Measurements from ENCODE around the gene AP4E1. TPM values are rescaled to one million over a fixed set of nuclear protein-coding genes. Genes with fewer than 3 reads are reported as not detected.

AP4E1 gene
- total RNA-seq, 2 experiments from 2014 or later: 6.8 to 9.4 TPM

DNA sequence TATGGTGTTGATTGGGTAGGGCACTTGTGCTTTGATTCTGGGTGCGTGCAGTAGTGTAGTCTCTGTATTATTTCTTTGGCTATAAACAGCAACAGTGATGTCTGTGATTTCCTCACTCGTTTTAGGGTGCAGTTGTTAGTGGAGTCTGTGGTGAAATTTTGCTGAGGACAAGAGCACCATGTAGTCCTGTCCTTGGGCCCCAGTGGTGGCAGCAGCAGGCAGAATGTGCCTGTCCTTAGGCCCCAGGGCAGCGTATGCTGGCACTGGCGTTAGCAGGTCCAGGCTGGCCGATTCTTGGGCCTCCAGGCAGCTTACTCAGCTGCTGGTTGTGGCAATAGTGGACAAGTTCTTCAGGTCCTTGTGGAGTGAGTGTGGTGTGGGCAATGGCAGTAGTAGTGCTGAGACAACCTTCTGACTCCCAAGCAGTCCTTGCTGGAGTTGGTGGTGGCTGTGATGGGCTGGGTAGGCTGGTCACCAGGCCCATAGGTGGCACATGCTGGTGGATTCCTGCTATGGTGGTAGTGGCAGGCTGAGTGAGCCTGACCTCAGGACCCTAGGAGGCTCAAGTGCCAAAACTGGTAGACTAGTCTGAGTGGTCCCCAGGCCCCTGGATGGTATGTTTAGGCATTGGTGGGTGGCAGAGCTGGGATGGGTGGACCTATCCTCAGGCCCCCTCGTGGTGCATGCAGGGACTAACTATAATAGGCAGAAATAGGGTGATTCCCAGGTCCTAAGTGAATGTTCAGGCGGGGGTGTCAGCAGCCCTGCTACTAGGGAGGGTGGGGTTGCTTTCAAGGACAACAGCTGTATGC lies 129.9 kb downstream of the AP4E1 start:
- Mint-ChIP-seq H3K9me3 (peaks cover 1% of the 10 kb centered on the region), H3K4me3 (no peak overlapping the region), H3K4me1 (ENCODE audit: low read depth) (no peaks in the 10 kb centered on the region), H3K27me3 (ENCODE audit: low read depth) (no peaks in the 10 kb centered on the region), H3K36me3 (ENCODE audit: low read depth) (peaks cover 2% of the 10 kb centered on the region), H3K27ac (no peak overlapping the region)
- intact Hi-C loops (cut with micrococcal nuclease): no loop called here
- CTCF ChIA-PET: no interaction called here
- no peak for DNase-seq

DNA sequence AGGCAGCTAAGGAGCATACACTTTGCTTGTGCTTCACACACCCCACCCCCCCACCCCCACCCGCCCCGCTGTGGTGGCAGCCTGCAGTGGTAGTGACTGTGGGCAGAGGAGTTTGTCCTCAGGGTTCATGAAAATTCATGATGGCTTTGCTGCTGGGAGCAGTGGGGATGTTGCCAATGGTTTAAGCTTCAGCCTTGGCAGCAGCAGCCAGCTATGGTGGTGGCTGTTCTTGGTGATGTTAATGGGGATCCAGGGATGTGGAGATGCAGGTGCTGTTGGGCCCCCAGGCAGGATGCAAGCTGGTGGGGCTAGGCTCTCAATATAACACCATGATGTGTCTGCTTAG lies 130.5 kb downstream of the AP4E1 start:
- no peak overlapping the region for H3K27ac Mint-ChIP-seq
- H3K27me3 Mint-ChIP-seq (ENCODE audit: low read depth): no peaks in the 10 kb centered on the region
- no peaks in the 10 kb centered on the region for H3K4me1 Mint-ChIP-seq (ENCODE audit: low read depth)
- intact Hi-C loops (cut with micrococcal nuclease): no loop called here
- H3K4me3 Mint-ChIP-seq: no peak overlapping the region
- H3K9me3 Mint-ChIP-seq: peaks cover 1% of the 10 kb centered on the region
- DNase-seq: no peak
- peaks cover 2% of the 10 kb centered on the region for H3K36me3 Mint-ChIP-seq (ENCODE audit: low read depth)
- CTCF ChIA-PET: no interaction called here

DNA sequence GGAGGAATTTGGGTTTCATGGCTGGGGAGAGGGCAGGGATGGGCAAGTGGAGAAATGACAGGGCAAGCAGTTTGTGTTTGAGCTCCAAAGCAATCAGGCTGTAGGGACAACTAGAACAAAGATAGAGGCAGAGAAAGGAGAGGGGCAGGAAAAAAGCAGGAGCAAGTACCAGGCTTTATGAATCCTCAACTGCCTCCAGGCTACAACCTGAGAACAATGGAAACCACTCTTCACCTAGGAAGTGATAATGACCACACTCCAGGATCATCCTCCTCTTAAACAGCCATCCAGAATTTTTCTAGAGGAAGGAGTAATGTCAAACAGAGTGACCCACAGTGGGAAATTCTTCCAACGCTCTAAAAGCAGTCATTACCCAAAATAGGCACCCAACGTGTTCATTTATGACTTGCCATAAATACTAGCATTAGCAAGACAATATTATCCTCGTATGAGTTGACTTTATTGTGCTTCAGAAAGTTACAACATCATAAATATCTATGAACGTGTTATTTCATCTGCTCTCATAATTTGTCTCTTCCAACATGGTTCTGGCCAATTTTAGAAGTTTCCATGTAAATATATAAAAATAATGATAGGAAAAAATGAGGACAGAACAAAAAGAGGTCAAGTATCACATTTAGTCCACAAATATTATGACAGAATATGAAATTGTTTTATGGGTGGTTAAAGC lies 135.7 kb downstream of the AP4E1 start:
- CTCF ChIA-PET: no interaction called here
- DNase-seq: no peak
- H3K4me3 Mint-ChIP-seq: no peak overlapping the region
- no peaks in the 10 kb centered on the region for H3K4me1 Mint-ChIP-seq (ENCODE audit: low read depth)
- intact Hi-C loops (cut with micrococcal nuclease): no loop called here
- H3K27ac Mint-ChIP-seq: no peak overlapping the region
- no peaks in the 10 kb centered on the region for H3K27me3 Mint-ChIP-seq (ENCODE audit: low read depth)
- no peaks in the 10 kb centered on the region for H3K9me3 Mint-ChIP-seq
- H3K36me3 Mint-ChIP-seq (ENCODE audit: low read depth): no peaks in the 10 kb centered on the region

DNA sequence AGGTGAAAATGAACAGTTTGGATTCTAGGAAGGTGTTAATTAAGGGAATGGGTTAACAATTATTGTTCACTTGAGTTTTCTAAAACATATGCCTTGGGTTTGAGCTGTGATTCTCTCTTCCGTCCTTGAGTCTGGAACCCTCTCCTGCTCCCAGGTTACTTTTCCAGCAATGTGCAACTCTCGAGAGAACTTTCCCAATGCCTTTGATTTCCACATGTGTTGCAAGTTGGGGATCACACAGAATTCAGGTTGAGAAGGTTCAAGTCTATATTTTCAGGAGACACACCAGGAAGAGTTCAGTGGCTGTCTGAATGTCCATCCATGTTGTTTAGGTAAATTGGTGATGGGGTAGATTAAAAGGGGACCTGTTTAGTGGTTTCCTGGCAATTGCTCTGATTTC lies 137.5 kb downstream of the AP4E1 start:
- H3K4me1 Mint-ChIP-seq (ENCODE audit: low read depth): no peaks in the 10 kb centered on the region
- intact Hi-C loops (cut with micrococcal nuclease): no loop called here
- DNase-seq: no peak
- H3K36me3 Mint-ChIP-seq (ENCODE audit: low read depth): no peaks in the 10 kb centered on the region
- no peak overlapping the region for H3K4me3 Mint-ChIP-seq
- H3K27ac Mint-ChIP-seq: no peak overlapping the region
- CTCF ChIA-PET: no interaction called here
- no peaks in the 10 kb centered on the region for H3K27me3 Mint-ChIP-seq (ENCODE audit: low read depth)
- H3K9me3 Mint-ChIP-seq: no peaks in the 10 kb centered on the region

DNA sequence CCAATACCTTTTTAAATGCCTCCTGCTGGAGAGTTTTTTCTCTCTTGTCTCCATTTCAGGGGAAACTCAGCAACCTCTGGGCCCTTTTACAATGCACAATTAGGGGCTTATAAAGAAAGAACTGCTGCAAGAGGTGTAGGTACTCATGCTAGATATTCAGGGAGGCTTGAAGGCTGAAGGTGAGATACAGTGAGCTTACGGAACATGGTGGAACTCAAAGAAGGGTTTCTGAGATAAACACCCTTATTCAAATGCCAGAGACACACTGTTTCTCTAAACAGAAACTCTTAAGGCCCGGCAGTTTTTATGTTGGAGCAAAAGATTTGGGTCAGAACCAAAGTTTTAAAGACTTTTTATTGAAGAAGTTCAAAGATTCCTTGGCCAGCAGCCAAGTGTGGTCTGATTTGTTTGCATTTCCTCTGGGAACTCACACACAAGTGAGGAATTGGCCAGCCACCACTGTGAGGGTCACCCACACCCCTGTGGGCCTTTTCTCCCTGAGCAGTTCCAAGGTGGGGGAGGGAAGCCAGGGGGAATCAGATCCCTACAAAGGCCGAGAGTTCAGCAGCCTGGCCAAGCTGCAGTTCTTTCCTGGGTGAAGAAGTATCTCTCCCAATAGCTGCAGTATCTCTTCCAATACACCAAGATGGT lies 138.4 kb downstream of the AP4E1 start:
- no peak for DNase-seq
- Mint-ChIP-seq H3K4me3 (no peak overlapping the region), H3K27ac (no peak overlapping the region), H3K4me1 (ENCODE audit: low read depth) (no peaks in the 10 kb centered on the region), H3K27me3 (ENCODE audit: low read depth) (no peaks in the 10 kb centered on the region), H3K36me3 (ENCODE audit: low read depth) (no peaks in the 10 kb centered on the region), H3K9me3 (no peaks in the 10 kb centered on the region)
- CTCF ChIA-PET: no interaction called here
- intact Hi-C loops (cut with micrococcal nuclease): no loop called here

DNA sequence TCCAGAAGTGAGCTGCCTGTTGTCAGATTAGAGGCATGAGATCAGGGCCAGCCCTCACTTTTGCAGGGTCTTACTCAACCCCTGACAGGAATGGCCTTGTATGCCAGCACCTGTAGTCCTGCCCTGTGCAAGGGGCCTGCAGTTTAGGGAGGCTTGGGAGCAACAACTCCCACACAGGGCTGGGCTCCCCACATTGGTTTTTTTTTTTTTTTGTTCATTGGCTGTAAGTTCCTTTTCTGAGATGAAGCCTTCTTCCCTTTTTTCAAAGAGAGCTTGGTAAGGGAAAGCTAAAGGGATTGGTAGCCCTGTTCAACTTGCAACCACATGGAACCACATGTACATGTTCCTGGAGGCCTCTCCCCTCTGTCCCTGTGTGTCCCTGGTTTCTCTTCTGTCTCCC lies 139.8 kb downstream of the AP4E1 start:
- CTCF ChIA-PET: no interaction called here

DNA sequence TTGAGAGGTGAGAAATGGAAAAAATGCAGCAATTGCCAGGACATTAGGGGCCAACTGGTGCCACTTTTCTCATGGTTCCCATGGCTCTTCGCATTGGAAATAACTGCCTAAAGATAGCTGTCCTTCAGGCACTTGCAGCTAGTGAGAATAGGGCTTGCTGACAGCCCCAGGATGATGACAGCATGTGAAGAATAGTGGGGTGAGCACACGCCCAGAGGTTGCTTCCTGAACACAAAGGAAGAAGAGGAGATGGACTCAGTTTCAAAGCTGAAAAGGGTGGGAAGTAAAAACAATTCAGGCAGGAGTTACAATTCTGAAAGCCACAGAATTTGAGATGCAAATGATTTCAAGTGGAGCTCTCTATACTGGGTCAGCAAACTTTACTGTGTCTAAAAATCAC lies 140.6 kb downstream of the AP4E1 start:
- Mint-ChIP-seq H3K4me3 (no peak overlapping the region), H3K27ac (no peak overlapping the region), H3K4me1 (ENCODE audit: low read depth) (no peaks in the 10 kb centered on the region), H3K27me3 (ENCODE audit: low read depth) (peaks cover 4% of the 10 kb centered on the region), H3K36me3 (ENCODE audit: low read depth) (no peaks in the 10 kb centered on the region), H3K9me3 (no peaks in the 10 kb centered on the region)
- no peak for DNase-seq
- intact Hi-C loops (cut with micrococcal nuclease): no loop called here
- CTCF ChIA-PET: no interaction called here

More for the DNA sequence above, 139.8 kb downstream of the AP4E1 start:
- H3K27me3 Mint-ChIP-seq (ENCODE audit: low read depth): peaks cover 4% of the 10 kb centered on the region
- no peak overlapping the region for H3K27ac Mint-ChIP-seq
- no peak for DNase-seq
- no peak overlapping the region for H3K4me3 Mint-ChIP-seq
- no peaks in the 10 kb centered on the region for H3K9me3 Mint-ChIP-seq
- H3K36me3 Mint-ChIP-seq (ENCODE audit: low read depth): no peaks in the 10 kb centered on the region
- intact Hi-C loops (cut with micrococcal nuclease): no loop called here
- no peaks in the 10 kb centered on the region for H3K4me1 Mint-ChIP-seq (ENCODE audit: low read depth)

DNA sequence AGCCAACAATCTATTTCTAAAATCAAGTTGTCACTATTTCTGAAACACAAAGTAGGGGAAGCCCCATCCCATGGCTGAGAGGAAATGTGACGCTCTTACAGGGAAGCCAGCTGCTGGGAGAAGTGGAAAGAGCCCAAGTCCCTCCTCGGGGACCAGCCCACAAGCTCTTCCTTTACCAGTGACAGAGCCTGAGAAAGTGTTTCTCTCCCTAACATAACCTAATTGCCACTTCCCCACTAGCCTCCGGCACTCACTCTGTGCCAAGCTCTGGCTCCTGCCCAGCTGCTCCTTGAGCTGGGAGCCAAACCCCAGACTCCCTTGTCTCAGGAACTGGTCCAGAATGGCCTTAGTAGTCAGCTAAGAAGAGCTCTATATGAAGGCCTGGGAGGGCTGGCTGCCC lies 143.3 kb downstream of the AP4E1 start:
- CTCF ChIA-PET: no interaction called here
- DNase-seq: no peak
- Mint-ChIP-seq H3K27me3 (ENCODE audit: low read depth) (peaks cover 4% of the 10 kb centered on the region), H3K36me3 (ENCODE audit: low read depth) (no peaks in the 10 kb centered on the region), H3K4me3 (no peak overlapping the region), H3K27ac (no peak overlapping the region), H3K4me1 (ENCODE audit: low read depth) (no peaks in the 10 kb centered on the region), H3K9me3 (no peaks in the 10 kb centered on the region)
- intact Hi-C loops (cut with micrococcal nuclease): no loop called here

DNA sequence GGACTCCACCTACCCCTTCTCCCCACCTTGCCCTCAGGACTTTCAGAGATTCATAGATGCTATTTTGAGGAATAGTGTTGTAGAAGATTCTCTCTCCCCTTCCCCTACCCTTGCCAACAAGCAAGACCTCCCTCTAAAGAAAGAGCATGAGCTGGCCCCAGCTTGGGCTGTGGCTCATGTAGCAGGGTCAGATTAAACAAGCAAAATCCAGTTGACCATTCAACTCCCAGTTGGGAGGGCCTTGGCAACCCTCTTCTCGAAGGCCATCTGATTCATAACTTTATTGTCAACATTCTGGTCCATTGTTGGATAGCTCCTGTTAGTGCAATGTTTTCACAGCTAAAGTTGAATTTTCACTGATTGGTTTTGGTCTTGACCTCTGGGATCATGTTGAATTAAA lies 145.1 kb downstream of the AP4E1 start:
- Mint-ChIP-seq H3K4me3 (no peak overlapping the region), H3K9me3 (no peaks in the 10 kb centered on the region), H3K27me3 (ENCODE audit: low read depth) (peaks cover 12% of the 10 kb centered on the region), H3K4me1 (ENCODE audit: low read depth) (no peaks in the 10 kb centered on the region), H3K36me3 (ENCODE audit: low read depth) (no peaks in the 10 kb centered on the region), H3K27ac (no peak overlapping the region)
- intact Hi-C loops (cut with micrococcal nuclease): no loop called here
- CTCF ChIA-PET: interaction anchor here (0.8 kb wide), 1 partner anchor 252 kb away, joined by 3 read pairs; no protein-coding TSS in a partner anchor
- no peak for DNase-seq

DNA sequence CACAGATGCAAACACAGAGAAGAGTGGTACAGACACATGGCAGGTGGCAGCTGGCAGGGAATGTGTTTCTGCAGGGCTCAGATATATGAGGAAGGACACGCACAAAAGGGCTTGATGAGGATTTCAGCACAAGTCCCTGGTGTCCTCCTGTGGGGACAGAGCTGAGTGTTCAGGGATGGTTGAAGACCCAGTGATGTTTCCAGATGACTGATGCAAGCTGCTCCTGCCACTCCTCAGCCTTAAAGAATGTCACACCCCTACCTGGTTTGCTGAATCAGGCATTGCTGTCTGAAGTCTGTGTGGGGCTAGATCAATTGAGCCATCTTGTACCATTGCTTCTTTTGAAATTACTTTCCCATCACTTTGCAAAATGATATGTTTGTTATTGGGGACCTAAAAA lies 146.1 kb downstream of the AP4E1 start:
- no peaks in the 10 kb centered on the region for H3K9me3 Mint-ChIP-seq
- CTCF ChIA-PET: no interaction called here
- H3K4me1 Mint-ChIP-seq (ENCODE audit: low read depth): no peaks in the 10 kb centered on the region
- no peak overlapping the region for H3K4me3 Mint-ChIP-seq
- no peak overlapping the region for H3K27ac Mint-ChIP-seq
- no peaks in the 10 kb centered on the region for H3K36me3 Mint-ChIP-seq (ENCODE audit: low read depth)
- no peak for DNase-seq
- intact Hi-C loops (cut with micrococcal nuclease): no loop called here
- H3K27me3 Mint-ChIP-seq (ENCODE audit: low read depth): peaks cover 12% of the 10 kb centered on the region

Other genes with a start within 250 kb of the AP4E1 start
- gene TRPM7, start 221.9 kb upstream of the AP4E1 start, total RNA-seq: 10 to 100 TPM; 31.1 to 32.7 TPM
- gene SPPL2A, start 143.0 kb upstream of the AP4E1 start, total RNA-seq: 10 to 100 TPM; 37.7 to 41.6 TPM
- gene TNFAIP8L3, start 186.2 kb downstream of the AP4E1 start, total RNA-seq: not detected